H9 (cell line): ENCODE data around the gene TTC23L. TPM values are rescaled to one million over a fixed set of nuclear protein-coding genes. Genes with fewer than 3 reads are reported as not detected.

Experiments
- DNase-seq: peaks from one replicate; pipeline ENCODE4 v3.0.0-alpha.2; 2017
- H2AFZ ChIP-seq: one replicate; pipeline ENCODE4 v1.6.1; 2013; ENCODE audit warnings: mild to moderate bottlenecking, low read length, control low read depth, moderate library complexity
- H2AK5ac ChIP-seq: 2 replicates; pipeline ENCODE4 v1.6.1; 2013; ENCODE audit warnings: low read length, control low read depth, mixed read lengths; ENCODE audit not compliant: insufficient read length
- H2BK120ac ChIP-seq: one replicate; pipeline ENCODE4 v1.6.1; 2013; ENCODE audit warnings: low read depth, mild to moderate bottlenecking, low read length, control low read depth, inconsistent platforms; ENCODE audit not compliant: poor library complexity, severe bottlenecking
- H2BK12ac ChIP-seq: 2 replicates; pipeline ENCODE4 v1.6.1; 2013; ENCODE audit warnings: low read length, control low read depth, mixed read lengths, low read depth; ENCODE audit not compliant: insufficient read length
- H2BK15ac ChIP-seq: 2 replicates; pipeline ENCODE4 v1.6.1; 2013; ENCODE audit warnings: low read depth, low read length, control low read depth
- H2BK20ac ChIP-seq: one replicate; pipeline ENCODE4 v1.6.1; 2013; ENCODE audit warnings: low read depth, mild to moderate bottlenecking, low read length, control low read depth, inconsistent platforms; ENCODE audit not compliant: poor library complexity, severe bottlenecking
- H2BK5ac ChIP-seq: 2 replicates; pipeline ENCODE4 v1.6.1; 2013; ENCODE audit warnings: low read length, control low read depth, mixed read lengths; ENCODE audit not compliant: insufficient read length
- H3K14ac ChIP-seq: 2 replicates; pipeline ENCODE4 v1.6.1; 2013; ENCODE audit warnings: low read length, control low read depth; ENCODE audit not compliant: insufficient read depth
- H3K18ac ChIP-seq: 2 replicates; pipeline ENCODE4 v1.6.1; 2013; ENCODE audit warnings: low read depth, mild to moderate bottlenecking, mixed read lengths, low read length, control low read depth; ENCODE audit not compliant: insufficient read length
- H3K23ac ChIP-seq: 2 replicates; pipeline ENCODE4 v1.6.1; 2013; ENCODE audit warnings: low read length, control low read depth, mixed read lengths, low read depth; ENCODE audit not compliant: insufficient read length
- H3K23me2 ChIP-seq: 2 replicates; pipeline ENCODE4 v1.6.1; 2013; ENCODE audit warnings: low read depth, mild to moderate bottlenecking, mixed read lengths, low read length, control low read depth; ENCODE audit not compliant: insufficient read length, poor library complexity, severe bottlenecking
- H3K27ac ChIP-seq: 2 replicates; pipeline ENCODE4 v1.5.1; 2013; ENCODE audit warnings: low read length, control low read depth, mixed read lengths, low read depth; ENCODE audit not compliant: insufficient read length
- H3K27me3 ChIP-seq: 2 replicates; pipeline ENCODE4 v1.6.1; 2013; ENCODE audit warnings: low read length, control low read depth, inconsistent platforms; ENCODE audit not compliant: insufficient read depth
- H3K4ac ChIP-seq: 2 replicates; pipeline ENCODE4 v1.6.1; 2013; ENCODE audit warnings: low read depth, mild to moderate bottlenecking, control low read depth, inconsistent platforms, low read length, moderate library complexity
- H3K4me1 ChIP-seq: 2 replicates; pipeline ENCODE4 v1.6.1; 2013; ENCODE audit warnings: low read length, control low read depth, inconsistent platforms; ENCODE audit not compliant: insufficient read depth
- H3K4me2 ChIP-seq: 2 replicates; pipeline ENCODE4 v1.6.1; 2013; ENCODE audit warnings: low read length, control low read depth, mixed read lengths; ENCODE audit not compliant: insufficient read length, insufficient read depth
- H3K56ac ChIP-seq: 2 replicates; pipeline ENCODE4 v1.6.1; 2013; ENCODE audit warnings: low read depth, mild to moderate bottlenecking, mixed read lengths, low read length, control low read depth; ENCODE audit not compliant: insufficient read length
- H3K79me1 ChIP-seq: 2 replicates; pipeline ENCODE4 v1.6.1; 2013; ENCODE audit warnings: low read depth, mild to moderate bottlenecking, moderate library complexity, low read length, control low read depth, inconsistent platforms; ENCODE audit not compliant: insufficient read depth, poor library complexity, severe bottlenecking
- H3K79me2 ChIP-seq: 2 replicates; pipeline ENCODE4 v1.6.1; 2013; ENCODE audit warnings: low read length, control low read depth, inconsistent platforms; ENCODE audit not compliant: insufficient read depth
- H3K9ac ChIP-seq: 2 replicates; pipeline ENCODE4 v1.6.1; 2013; ENCODE audit warnings: low read length, control low read depth, mixed read lengths; ENCODE audit not compliant: insufficient read length; ENCODE audit errors: extremely low read depth
- H3K9me3 ChIP-seq: one replicate; pipeline ENCODE4 v1.6.1; 2013; ENCODE audit warnings: low read depth, low read length, inconsistent platforms; ENCODE audit not compliant: control insufficient read depth
- H3T11ph ChIP-seq: one replicate; pipeline ENCODE4 v1.6.1; 2013; ENCODE audit warnings: mild to moderate bottlenecking, low read length, control low read depth, inconsistent platforms
- H4K20me1 ChIP-seq: one replicate; pipeline ENCODE4 v1.6.1; 2013; ENCODE audit not compliant: control insufficient read depth, insufficient read length, insufficient read depth
- H4K5ac ChIP-seq: 2 replicates; pipeline ENCODE4 v1.6.1; 2013; ENCODE audit warnings: low read depth, mild to moderate bottlenecking, mixed read lengths, low read length, control low read depth; ENCODE audit not compliant: insufficient read length
- H4K8ac ChIP-seq: replicated peaks from 2 replicates; pipeline ENCODE4 v1.6.1; 2013; ENCODE audit warnings: low read length, control low read depth, mixed read lengths, low read depth; ENCODE audit not compliant: insufficient read length
- H4K91ac ChIP-seq: 2 replicates; pipeline ENCODE4 v1.6.1; 2013; ENCODE audit warnings: low read depth, mild to moderate bottlenecking, moderate library complexity, mixed read lengths, low read length, control low read depth; ENCODE audit not compliant: insufficient read length
- H3K27ac Mint-ChIP-seq, 3 experiments: 2 replicates in 2 of 3; 3 replicates in 1 of 3; pipeline ENCODE4 v1.8.0; 2020 to 2021; ENCODE audit warnings: mixed read lengths in 3 of 3, mild to moderate bottlenecking in 1 of 3, moderate library complexity in 1 of 3
- H3K27me3 Mint-ChIP-seq: 2 replicates; pipeline ENCODE4 v1.8.0; 2021; ENCODE audit warnings: low read depth, mild to moderate bottlenecking, moderate library complexity, mixed read lengths
- H3K36me3 Mint-ChIP-seq, 3 experiments: 2 replicates in 2 of 3; 3 replicates in 1 of 3; pipeline ENCODE4 v1.8.0; 2020 to 2021; ENCODE audit warnings: low read depth in 3 of 3, mixed read lengths in 3 of 3; ENCODE audit not compliant: insufficient read depth in 1 of 3
- H3K4me1 Mint-ChIP-seq, 2 experiments: 2 replicates each; pipeline ENCODE4 v1.8.0; 2020; ENCODE audit warnings: mixed read lengths in 2 of 2
- H3K4me3 Mint-ChIP-seq, 2 experiments: 2 replicates in 1 of 2; 3 replicates in 1 of 2; pipeline ENCODE4 v1.8.0; 2020 to 2021; ENCODE audit warnings: mild to moderate bottlenecking in 2 of 2, mixed read lengths in 2 of 2, moderate library complexity in 1 of 2
- H3K9me3 Mint-ChIP-seq, 2 experiments: 2 replicates in 1 of 2; 3 replicates in 1 of 2; pipeline ENCODE4 v1.8.0; 2020; ENCODE audit warnings: mild to moderate bottlenecking in 2 of 2, mixed read lengths in 2 of 2, moderate library complexity in 1 of 2
- WGBS: extraction: QIAGEN DNeasy Blood & Tissue Kit; methylation state at CpG from one replicate; pipeline ENCODE4 v1.1.7; 2013; ENCODE audit warnings: missing lambda C conversion rate, low lambda C conversion rate, mixed read lengths; ENCODE audit not compliant: insufficient read length; ENCODE audit errors: extremely low coverage; 5-methylcytosine and 5-hydroxymethylcytosine counted together
- total RNA-seq: library from RNA; stranded (reverse); gene quantifications from 2 replicates; pipeline ENCODE4 v1.2.1, GENCODE V29; 2021
- TF ChIP-seq, protein P1 (sequence below): fragments of 200-600 bp; sonication (generic); conservative IDR thresholded peaks from 3 replicates; pipeline ENCODE4 v1.8.0; 2021; ENCODE audit warnings: antibody characterized with exemption, mild to moderate bottlenecking

TTC23L gene
- total RNA-seq, 1 experiment from 2014 or later: 0.96 TPM

DNA sequence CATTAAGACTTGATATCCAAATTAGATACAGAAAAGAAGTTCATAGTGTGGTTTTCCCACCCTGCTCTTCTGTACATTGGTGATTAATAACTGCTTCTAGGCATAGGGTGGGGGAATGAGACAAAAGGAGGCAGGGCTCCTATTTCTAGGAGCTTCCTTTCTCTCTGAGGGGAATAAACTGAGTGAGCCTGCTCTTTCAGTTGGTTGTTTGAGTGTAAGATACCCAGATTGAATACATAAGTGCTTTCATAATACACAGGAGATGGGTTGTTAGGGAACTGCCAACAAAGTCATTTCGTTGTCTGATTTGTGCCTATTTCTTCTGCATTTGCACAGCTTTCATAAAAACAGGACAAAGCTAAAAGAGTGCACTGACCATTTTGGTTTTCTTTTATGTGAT, 48.9 kb upstream of the TTC23L start:
- Mint-ChIP-seq H3K36me3 (peaks cover 25 to 28% (median 26%) of the 10 kb centered on the region in 3 experiments), H3K4me3 (no peak overlapping the region), H3K27me3 (no peaks in the 10 kb centered on the region), H3K9me3 (peaks cover 21 to 24% of the 10 kb centered on the region in 2 experiments), H3K27ac (no peak overlapping the region), H3K4me1 (peaks cover 4 to 10% of the 10 kb centered on the region in 2 experiments; a peak in 2 of 4 replicates)
- no peak overlapping the region for H2BK15ac ChIP-seq
- H3K23me2 ChIP-seq: no peaks in the 10 kb centered on the region
- peaks cover 11% of the 10 kb centered on the region for H3K9me3 ChIP-seq
- WGBS: no CpG with 5 or more reads among the region's 1 CpG
- DNase-seq: no peak
- H3K4me1 ChIP-seq: peaks cover 5% of the 10 kb centered on the region; the same call in 1 of the 2 replicates
- H2BK12ac ChIP-seq: no peak overlapping the region
- no peak overlapping the region for H3K4me2 ChIP-seq
- H3K79me1 ChIP-seq: no peaks in the 10 kb centered on the region
- H2BK20ac ChIP-seq: no peak overlapping the region
- no peaks in the 10 kb centered on the region for H3K27me3 ChIP-seq
- TF ChIP-seq, protein P1, sequence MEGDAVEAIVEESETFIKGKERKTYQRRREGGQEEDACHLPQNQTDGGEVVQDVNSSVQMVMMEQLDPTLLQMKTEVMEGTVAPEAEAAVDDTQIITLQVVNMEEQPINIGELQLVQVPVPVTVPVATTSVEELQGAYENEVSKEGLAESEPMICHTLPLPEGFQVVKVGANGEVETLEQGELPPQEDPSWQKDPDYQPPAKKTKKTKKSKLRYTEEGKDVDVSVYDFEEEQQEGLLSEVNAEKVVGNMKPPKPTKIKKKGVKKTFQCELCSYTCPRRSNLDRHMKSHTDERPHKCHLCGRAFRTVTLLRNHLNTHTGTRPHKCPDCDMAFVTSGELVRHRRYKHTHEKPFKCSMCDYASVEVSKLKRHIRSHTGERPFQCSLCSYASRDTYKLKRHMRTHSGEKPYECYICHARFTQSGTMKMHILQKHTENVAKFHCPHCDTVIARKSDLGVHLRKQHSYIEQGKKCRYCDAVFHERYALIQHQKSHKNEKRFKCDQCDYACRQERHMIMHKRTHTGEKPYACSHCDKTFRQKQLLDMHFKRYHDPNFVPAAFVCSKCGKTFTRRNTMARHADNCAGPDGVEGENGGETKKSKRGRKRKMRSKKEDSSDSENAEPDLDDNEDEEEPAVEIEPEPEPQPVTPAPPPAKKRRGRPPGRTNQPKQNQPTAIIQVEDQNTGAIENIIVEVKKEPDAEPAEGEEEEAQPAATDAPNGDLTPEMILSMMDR: no peak
- H3K79me2 ChIP-seq: peaks cover 5% of the 10 kb centered on the region
- no peaks in the 10 kb centered on the region for H4K20me1 ChIP-seq
- H3K4ac ChIP-seq: no peak overlapping the region
- H4K8ac ChIP-seq: no peak overlapping the region
- no peak overlapping the region for H3K14ac ChIP-seq
- no peak overlapping the region for H2AFZ ChIP-seq
- H3K23ac ChIP-seq: no peak overlapping the region
- no peak overlapping the region for H2BK120ac ChIP-seq
- H2BK5ac ChIP-seq: no peak overlapping the region
- no peak overlapping the region for H2AK5ac ChIP-seq
- no peak overlapping the region for H3K9ac ChIP-seq
- H4K91ac ChIP-seq: no peak overlapping the region
- no peak overlapping the region for H4K5ac ChIP-seq
- H3K56ac ChIP-seq: no peak overlapping the region
- H3K27ac ChIP-seq: no peak overlapping the region
- no peak overlapping the region for H3T11ph ChIP-seq
- no peak overlapping the region for H3K18ac ChIP-seq
